Measurements from ENCODE around the gene FAM177A1.
"Not testable (repeated sequence)": the region's sequence is repeated elsewhere in the genome, so short reads cannot be mapped to it uniquely, and the experiment has no call there.

The FAM177A1 gene, protein sequence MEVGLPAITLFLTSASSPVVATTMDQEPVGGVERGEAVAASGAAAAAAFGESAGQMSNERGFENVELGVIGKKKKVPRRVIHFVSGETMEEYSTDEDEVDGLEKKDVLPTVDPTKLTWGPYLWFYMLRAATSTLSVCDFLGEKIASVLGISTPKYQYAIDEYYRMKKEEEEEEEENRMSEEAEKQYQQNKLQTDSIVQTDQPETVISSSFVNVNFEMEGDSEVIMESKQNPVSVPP

DNA sequence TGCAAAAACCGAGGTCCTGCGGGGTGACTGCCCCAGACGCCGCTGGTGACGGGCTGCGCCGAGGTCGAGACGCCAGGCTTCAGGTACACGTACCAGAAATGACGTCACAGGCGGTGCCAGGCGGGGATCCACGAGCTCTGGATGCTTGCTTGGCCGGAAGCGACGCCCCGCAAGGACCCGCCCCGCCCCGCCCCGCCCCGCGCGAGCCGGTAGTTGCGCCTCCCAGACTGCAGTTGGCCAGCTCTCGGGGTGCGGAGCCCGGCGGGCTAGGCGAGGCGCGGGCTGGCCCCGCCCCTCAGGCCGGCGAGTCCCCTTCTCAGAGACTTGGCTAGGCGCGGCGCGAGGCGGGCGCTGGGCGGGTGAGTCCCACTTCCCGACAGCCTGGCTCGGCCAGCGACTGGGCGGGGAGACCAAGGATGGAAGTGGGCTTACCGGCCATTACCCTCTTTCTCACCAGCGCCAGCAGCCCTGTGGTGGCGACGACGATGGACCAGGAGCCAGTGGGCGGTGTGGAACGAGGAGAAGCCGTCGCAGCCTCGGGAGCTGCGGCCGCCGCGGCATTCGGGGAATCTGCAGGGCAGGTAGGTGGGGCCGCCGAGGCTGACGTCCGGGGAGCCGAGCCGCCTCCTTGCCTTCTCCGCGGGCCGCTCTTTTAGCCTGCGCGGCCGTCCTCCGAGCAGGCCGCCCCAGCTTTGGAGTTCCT, at the start of gene FAM177A1:
Gene FAM177A1, plus strand, starts transcription at position 225 of the 703 bp plus-strand sequence. Its CDS starts 192 bp downstream, at position 417.
- peak; percentile 79 for DNase-seq (ENCODE audit: low read depth, low spot score)
- H3K27ac ChIP-seq, result peak within 1 kb of the TSS; percentile 95

DNA sequence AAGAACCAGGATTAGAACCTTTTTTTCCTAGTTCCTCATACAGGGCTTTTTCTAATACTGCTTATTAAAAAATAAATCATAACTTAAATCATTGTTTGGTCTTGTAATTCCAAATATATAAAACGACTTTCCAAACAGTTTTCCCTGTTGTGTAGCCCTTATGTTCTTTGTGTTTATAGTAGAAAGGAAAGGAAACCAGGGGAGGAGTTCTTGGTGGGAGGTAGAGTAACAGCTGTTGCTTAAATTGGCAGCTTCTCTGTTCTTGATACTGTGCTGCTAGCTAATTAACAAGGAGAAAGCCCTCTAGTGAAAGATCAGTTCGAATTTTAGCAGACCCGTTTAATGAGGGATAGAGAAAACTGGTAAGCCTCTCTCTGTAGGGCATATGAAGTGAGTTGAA, 48.3 kb upstream of the FAM177A1 start:
- no peak overlapping the region for H3K27ac ChIP-seq
- no peak for DNase-seq (ENCODE audit: low read depth, low spot score)

DNA sequence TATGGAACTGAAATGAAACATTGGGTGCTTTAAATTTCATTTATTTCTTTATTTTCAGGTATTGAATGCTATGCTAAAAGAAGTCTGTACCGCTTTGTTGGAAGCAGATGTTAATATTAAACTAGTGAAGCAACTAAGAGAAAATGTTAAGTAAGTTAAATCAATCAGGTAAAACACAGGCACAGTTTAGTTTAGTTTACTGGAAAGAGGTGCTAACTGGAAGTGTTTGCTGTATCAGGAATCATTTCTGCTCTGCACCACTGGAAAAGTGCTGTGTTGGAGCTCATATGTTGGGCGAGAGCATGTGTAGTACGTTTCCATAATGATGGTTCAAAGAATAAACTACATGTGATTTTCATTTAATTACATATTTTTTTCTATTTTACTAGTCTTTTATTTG, 46.6 kb upstream of the FAM177A1 start:
- DNase-seq (ENCODE audit: low read depth, low spot score), result no peak

DNA sequence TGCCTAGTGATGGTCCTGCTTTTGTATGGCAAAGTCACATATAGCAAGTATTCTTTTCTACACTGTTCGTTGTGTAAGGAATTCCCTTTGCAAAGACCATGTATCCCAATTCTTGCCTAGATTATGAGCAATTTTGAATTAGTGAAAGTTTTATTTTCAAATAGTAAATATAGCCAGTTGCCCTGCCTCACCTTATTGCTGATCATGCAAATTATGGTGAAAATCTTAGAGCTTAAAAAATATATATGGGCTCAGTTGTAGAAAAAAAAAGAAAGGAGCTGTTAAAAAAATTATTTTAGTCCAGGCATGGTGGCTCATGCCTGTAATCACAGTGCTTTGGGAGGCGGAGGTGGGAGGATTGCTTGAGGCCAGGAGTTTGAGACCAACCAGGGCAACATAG, 44.5 kb upstream of the FAM177A1 start:
- DNase-seq (ENCODE audit: low read depth, low spot score), result no peak
- H3K27ac ChIP-seq, result no peak overlapping the region

More for the DNA sequence above, 46.6 kb upstream of the FAM177A1 start:
- no peak overlapping the region for H3K27ac ChIP-seq

DNA sequence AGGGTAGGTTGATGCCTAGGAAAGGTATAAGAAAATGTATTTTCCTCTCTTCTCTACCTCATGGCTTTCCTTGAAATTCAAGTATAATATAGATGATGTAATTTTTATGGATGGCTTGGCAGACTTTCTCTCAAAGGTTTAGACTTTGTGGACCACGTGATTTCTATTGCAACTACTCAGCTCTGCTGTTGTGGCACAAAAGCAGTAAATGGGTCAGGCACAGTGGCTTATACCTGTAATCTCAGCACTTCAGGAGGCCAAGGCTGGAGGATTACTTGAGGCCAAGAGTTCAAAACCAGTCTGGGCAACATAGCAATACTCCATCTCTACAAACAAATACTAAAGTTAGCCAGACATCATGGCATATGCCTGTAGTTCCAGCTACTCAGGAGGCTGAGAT, 41.2 kb upstream of the FAM177A1 start:
- no peak for DNase-seq (ENCODE audit: low read depth, low spot score)
- H3K27ac ChIP-seq, result no peak overlapping the region

DNA sequence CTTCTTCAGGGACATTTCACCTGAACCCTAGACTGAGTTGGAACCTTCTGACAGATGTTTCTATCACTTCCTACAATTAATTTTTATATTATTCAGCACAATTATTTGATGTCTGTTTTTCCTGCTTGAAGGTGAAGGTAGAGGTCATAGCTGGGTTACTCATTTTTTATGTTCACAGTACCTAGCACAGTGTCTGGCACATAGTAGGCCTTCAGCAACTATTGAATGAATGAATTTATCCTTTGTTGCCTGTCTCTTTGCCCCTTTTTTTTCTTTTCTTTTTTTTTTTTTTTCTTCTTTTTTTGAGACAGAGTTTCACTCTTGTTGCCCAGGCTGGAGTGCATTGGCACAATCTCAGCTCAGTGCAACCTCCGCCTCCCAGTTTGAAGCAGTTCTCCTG, 29.5 kb upstream of the FAM177A1 start:
- no peak for DNase-seq (ENCODE audit: low read depth, low spot score)
- no peak overlapping the region for H3K27ac ChIP-seq

DNA sequence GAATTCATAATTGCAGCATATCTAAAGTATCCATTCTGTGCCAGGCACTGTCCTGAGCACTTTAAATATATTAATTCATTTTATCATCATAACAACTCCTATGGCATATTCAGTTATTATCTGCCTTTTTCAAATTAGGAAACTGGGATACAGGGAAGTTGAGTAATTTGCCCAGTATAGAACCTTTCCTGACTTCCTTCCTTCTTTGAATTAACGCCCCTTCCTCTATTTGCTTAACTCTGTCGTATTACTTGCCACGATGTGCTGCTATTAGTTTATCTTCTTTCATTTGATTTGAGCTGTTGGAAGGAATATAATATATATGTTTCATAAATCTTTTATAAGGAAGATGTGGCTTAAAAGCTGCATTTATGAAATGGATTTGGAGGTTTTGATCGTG, 25.4 kb upstream of the FAM177A1 start:
- no peak overlapping the region for H3K27ac ChIP-seq

DNA sequence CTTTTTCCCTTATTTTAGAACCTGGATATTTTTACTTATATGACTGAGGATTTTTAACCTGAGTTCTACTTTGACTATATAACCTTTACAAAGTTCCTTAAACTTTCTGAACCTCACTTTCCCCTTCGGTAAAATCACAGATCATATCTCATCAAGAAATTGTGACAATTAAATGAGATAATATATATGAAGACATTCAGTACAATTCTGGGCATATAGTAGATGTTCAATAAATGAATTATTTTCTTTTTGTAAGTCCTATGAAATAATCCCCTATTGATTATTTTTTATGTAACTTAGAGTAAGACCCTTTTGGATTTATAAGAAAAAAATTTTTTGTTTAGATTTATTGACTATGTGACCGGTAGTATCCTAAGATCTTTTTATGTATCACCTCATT, 17.6 kb upstream of the FAM177A1 start:
- no peak for DNase-seq (ENCODE audit: low read depth, low spot score)
- no peak overlapping the region for H3K27ac ChIP-seq

More for the DNA sequence above, 25.4 kb upstream of the FAM177A1 start:
- DNase-seq (ENCODE audit: low read depth, low spot score), result no peak

DNA sequence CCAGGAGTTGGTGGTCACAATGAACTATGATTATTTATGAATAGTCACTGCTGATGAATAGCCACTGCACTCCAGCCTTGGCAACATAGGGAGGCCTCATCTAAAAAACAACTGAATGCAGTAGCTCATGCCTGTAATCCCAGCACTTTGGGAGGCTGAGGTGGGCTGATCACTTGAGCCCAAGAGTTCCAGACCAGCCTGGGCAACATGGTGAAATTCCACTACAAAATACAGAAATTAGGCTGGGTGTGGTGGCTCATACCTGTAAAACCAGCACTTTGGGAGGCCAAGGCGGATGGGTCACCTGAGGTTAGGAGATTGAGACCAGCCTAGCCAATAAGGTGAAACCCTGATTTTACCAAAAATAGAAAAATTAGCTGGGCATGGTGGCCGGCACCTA, 13.5 kb upstream of the FAM177A1 start:
- no peak for DNase-seq (ENCODE audit: low read depth, low spot score)
- no peak overlapping the region for H3K27ac ChIP-seq

DNA sequence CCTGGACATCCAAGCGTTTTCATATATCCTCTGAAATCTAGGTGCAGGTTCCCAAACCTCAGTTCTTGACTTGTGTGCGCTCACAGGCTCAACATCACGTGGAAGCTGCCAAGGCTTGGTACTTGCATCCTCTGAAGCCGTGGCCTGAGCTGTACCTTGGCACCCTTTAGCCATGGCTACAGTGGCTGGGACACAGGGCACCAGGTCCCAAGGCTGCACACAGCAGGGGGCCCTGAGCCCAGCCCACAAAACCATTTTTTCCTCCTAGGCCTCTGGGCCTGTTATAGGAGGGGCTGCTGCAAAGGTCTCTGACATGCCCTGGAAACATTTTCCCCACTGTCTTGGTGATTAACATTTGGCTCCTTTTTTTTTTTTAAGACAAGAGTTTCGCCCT, 11.6 kb upstream of the FAM177A1 start:
- no peak for DNase-seq (ENCODE audit: low read depth, low spot score)

DNA sequence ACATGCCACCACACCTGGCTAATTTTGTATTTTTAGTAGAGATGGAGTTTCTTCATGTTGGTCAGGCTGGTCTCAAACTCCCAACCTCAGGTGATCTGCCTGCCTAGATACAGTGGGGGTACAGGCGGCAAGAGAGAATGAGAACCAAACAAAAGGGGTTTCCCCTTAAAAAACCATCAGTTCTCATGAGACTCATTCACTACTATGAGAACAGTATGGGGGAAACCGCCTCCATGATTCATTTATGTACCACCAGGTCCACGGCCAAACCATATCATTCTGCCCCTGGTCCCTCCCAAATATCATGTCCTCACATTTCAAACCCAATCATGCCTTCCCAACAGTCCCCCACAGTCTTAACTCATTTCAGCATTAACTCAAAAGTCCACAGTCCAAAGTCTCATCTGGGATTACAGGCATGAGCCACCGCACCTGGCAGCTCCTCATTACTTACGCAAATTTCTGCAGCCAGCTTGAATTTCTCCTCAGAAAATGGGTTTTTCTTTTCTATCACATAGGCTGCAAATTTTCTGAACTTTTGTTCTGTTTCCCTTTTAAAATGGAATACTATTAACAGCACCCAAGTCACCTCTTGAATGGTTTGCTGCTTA, 11.0 kb upstream of the FAM177A1 start:
- DNase-seq (ENCODE audit: low read depth, low spot score); H3K27ac ChIP-seq: not testable (repeated sequence)

More for the DNA sequence above, 11.6 kb upstream of the FAM177A1 start:
- no peak overlapping the region for H3K27ac ChIP-seq

DNA sequence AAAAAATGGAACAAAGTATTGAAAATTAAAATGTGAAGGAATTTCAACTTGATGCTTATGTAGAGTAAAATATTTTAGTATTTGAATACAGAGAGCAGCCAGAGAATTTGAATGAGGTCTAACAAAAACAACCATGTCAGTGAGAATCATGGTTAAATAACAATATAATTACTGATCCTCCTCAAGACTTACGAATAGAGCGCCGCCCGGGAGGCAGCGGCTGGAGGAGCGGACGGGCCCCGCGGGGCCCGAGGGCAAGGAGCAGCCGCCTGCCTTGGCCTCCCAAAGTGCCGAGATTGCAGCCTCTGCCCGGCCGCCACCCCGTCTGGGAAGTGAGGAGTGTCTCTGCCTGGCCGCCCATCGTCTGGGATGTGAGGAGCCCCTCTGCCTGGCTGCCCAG, 7.8 kb upstream of the FAM177A1 start:
- H3K27ac ChIP-seq; DNase-seq (ENCODE audit: low read depth, low spot score): not testable (repeated sequence)

DNA sequence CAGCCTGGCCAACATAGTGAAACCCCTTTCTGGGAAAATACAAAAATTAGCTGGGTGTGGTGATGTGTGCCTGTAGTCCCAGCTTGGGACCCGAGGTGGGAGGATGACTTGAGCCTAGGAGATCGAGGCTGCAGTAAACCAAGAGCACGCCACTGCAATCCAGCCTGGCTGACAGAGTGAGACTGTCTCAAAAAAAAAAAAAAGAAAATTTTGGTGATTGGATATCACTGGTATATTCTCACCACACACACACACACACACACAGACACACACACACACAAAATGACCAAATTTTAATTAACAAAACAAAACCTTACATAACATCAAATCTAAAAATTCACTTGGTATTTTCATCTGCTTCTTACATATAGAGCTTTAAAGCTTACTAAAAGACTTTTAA, 3.4 kb upstream of the FAM177A1 start:
- no peak for DNase-seq (ENCODE audit: low read depth, low spot score)

DNA sequence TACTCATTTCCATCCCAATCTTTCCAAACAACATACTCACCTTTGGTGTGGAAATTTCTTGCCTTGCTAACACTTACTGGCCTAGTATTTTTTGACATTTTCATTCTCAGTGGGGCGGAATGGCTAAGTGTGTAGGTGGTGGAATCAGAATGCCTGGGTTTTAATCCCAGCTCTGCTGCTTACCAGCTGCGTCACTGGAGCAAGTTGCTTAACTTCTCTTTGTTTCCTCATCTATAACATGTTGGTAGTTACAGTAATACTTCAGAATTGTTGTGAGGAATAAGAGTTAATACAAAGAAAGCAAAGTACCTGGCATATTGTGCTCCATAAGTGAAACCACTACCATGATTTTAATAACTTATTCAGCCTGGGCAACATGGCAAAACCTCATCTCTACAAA, 3.0 kb upstream of the FAM177A1 start:
- no peak for DNase-seq (ENCODE audit: low read depth, low spot score)
- no peak overlapping the region for H3K27ac ChIP-seq

More for the DNA sequence above, 3.4 kb upstream of the FAM177A1 start:
- H3K27ac ChIP-seq, result no peak overlapping the region

DNA sequence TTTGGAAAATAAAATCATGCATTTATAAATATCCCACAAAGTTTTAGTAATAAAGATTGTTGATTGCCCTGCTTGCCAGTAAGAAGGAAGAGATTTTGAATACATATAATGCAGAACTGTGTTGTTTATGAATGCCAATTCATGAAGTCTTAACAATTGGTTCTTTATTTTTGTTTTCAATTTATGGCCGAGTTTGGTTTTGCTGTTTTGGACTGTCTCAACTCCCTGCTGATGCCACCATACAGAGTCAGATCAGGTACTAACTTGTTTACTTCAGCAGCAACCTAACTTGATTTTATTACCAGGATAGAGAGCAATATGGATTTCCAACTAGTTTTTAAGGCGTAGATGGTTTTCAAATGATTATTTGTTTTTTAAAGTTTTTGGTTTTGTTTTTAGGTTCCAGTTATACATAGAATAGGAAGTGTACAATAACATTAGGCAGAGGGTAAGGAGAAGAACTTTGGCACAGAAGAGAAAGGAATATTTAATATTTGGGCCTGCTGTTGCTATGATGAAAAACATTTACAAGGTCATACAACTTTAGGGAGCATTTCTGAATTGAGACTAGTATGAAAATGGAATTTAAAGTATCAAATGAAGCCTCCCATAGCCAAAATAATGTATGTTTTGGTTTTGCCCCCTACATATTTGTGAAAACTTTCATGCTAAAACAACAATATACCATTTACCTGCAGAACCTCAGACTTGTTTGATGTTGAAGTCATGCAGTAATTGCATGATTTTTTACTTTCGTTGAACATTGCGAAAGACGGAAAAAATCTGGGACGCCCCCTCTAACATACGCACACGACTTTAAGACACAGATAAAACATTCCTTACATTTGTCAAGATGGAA, 904 bp upstream of the FAM177A1 start:
- peak overlapping the region; percentile 95 for H3K27ac ChIP-seq
- no peak for DNase-seq (ENCODE audit: low read depth, low spot score)

DNA sequence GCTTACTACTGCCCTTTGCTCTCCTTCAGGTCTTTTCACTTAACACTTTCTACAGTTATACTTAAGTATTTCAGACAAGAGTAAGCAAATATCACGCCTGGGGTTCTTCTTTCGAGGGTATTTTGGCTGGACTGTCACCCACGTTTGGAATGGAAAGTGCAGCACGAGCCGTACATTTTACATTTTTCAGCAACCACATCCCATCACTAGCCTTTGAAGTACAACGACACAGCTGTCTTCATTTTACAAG, 349 bp upstream of the FAM177A1 start:
- DNase-seq (ENCODE audit: low read depth, low spot score), result no peak
- peak overlapping the region; percentile 95 for H3K27ac ChIP-seq

DNA sequence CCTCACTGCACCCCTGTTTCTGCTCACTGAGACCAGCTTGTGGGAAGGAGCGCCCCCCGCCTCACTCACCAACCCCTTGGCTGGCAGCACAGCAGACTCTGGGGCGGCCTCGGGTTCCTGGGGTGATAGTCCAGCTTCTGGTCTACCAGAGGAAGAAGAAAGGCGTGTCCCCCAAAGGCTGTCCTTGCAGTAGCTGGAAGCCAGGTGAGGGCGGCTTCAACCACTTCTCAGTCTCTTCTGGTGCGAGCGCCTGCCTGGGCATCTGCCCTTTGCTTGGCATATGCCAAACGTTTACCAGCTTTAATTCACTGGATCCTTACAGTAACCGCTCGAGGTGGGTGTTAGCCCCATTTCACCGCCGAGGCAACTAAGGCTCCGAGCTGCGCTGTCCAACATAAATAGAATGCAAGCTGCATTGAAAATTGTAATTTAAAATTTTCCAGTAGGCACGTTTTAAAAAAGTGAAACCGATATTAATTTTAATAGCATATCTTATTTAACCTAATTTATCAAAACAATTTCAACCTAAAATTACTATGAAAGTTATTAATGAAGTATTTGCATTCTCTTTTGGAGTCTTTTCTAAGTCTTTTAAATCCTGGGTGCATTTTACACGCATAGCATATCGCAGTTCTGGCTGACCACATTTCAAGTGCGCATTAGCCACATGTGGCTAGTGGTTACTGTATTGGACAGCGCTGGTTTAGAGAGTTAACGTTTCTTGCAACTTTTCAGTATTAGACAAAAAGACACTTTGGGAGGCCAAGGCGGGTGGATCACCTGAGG, 872 bp downstream of the FAM177A1 start:
- DNase-seq (ENCODE audit: low read depth, low spot score), result no peak
- peak overlapping the region; percentile 95 for H3K27ac ChIP-seq

DNA sequence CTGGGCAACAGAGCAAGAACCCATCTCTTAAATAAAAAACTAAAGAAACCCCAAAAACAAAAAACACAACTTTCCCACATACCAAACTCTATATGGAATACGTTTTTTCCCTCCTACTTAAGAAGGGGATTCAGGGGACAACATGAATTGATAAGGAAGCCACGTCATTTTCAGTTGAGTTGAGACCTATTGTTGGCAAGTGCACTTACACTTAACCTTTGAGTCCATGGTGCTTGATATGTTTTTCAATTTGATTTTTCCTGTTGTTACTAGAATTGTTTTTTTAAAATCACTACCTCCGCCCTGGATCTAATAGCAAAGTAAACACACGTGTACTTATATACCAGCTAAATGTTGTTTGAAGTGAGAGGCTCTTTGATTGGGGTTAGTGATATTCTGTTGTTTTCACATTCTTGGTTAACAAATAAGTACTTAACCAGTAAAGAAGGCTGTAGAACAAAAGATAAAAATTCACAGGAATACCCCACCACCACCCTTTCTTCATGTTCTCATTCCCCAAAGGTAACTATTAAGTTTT, 2.0 kb downstream of the FAM177A1 start:
- no peak overlapping the region for H3K27ac ChIP-seq
- no peak for DNase-seq (ENCODE audit: low read depth, low spot score)

DNA sequence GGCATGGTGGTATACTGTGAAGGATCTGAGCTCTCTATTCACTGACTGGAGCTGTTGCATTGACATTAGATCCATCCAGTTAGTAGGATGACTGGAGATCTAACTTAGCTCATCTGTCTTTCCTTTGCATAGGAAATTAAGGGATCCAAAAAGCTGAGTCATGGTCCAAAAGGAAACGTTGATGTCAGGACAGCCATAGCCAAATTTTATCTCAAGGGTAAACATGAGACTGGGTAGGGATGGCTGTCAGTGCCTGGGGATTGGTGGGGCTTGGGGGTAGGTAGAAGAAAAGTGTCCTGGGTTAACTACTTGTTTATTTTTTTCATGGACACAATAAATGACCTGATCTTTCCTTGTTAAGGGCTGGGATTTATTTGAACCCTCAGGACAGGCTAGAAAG, 4.6 kb downstream of the FAM177A1 start:
- H3K27ac ChIP-seq, result no peak overlapping the region
- DNase-seq (ENCODE audit: low read depth, low spot score), result no peak

DNA sequence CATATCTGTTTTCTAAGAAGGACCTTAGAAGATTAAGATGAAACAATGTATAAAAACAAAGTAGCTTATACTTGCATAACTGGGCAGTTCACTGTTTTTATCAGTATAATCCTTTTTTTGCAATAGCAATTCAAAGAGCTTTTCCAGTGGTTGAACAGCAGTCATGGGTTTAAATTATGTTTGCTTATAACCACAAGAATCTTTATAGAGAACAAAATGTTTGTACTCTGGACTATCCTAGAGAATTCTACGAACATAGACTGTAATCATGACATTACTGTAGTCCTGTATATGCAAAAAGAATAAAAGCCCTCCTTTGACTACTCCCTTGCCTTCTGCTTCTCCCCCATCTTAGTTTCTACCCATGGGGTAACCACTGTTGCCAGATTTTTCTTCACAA, 5.7 kb downstream of the FAM177A1 start:
- H3K27ac ChIP-seq, result peak overlapping the region; percentile 13
- DNase-seq (ENCODE audit: low read depth, low spot score), result no peak
